OCI-LY1 (cell line): ENCODE results near the gene ELOF1.

Experiments
- CTCF ChIP-seq: fragments of 200-600 bp; sonication (generic), shearing (Covaris generic); IDR thresholded peaks from 2 replicates; pipeline ENCODE4 v1.5.1; 2017; ENCODE audit warnings: mild to moderate bottlenecking, antibody characterized with exemption, low read length, moderate library complexity, mixed read lengths
- EZH2 ChIP-seq: fragments of 200-600 bp; sonication (generic), shearing (Covaris generic); IDR thresholded peaks from 2 replicates; pipeline ENCODE4 v1.8.0; 2017; ENCODE audit warnings: borderline replicate concordance, mixed run types, mild to moderate bottlenecking, antibody characterized with exemption, low read length, moderate library complexity, mixed read lengths

GRCh38 chr19:11596156-11596555, 37.1 kb upstream of the ELOF1 start:
- no peak for TF ChIP-seq CTCF
- no peak for TF ChIP-seq EZH2
